Liver (tissue), 9 donors: ENCODE results near the gene PIEZO2. TPM values are rescaled to one million over a fixed set of nuclear protein-coding genes. Genes with fewer than 3 reads are reported as not detected.

ENCODE experiments used
- DNase-seq: peaks from one replicate; pipeline ENCODE4 v3.0.0-alpha.2; 2017; ENCODE audit warnings: low spot score
- H3K27ac ChIP-seq, 2 donors: one replicate each; pipeline ENCODE4 v1.7.0; 2013; ENCODE audit warnings: inconsistent platforms in 2 of 2, low read length in 2 of 2, control low read depth in 1 of 2, low read depth in 1 of 2, mild to moderate bottlenecking in 1 of 2
- H3K27me3 ChIP-seq, 4 donors: one replicate each; pipeline versions ENCODE4 v1.6.1 to v1.7.0; 2013; ENCODE audit warnings: low read length in 3 of 4, inconsistent platforms in 1 of 4, mild to moderate bottlenecking in 1 of 4, moderate library complexity in 1 of 4; ENCODE audit not compliant: control insufficient read depth in 4 of 4, insufficient read depth in 4 of 4
- H3K36me3 ChIP-seq, 4 donors: one replicate each; pipeline versions ENCODE4 v1.6.1 to v1.7.0; 2013; ENCODE audit warnings: low read length in 3 of 4, mild to moderate bottlenecking in 3 of 4, low read depth in 1 of 4, moderate library complexity in 1 of 4; ENCODE audit not compliant: control insufficient read depth in 4 of 4, insufficient read depth in 3 of 4
- H3K4me1 ChIP-seq, 4 donors: one replicate each; pipeline versions ENCODE4 v1.6.1 to v1.7.0; 2013; ENCODE audit warnings: low read length in 3 of 4, mild to moderate bottlenecking in 3 of 4, moderate library complexity in 1 of 4; ENCODE audit not compliant: control insufficient read depth in 4 of 4, insufficient read depth in 4 of 4
- H3K4me3 ChIP-seq, 3 donors: one replicate each; pipeline versions ENCODE4 v1.6.1 to v1.7.0; 2013; ENCODE audit warnings: low read length in 3 of 3, control low read depth in 1 of 3, low read depth in 1 of 3, mild to moderate bottlenecking in 1 of 3
- H3K9ac ChIP-seq, 2 donors: one replicate each; pipeline ENCODE4 v1.7.0; 2013; ENCODE audit warnings: low read length in 2 of 2, mild to moderate bottlenecking in 2 of 2, moderate library complexity in 2 of 2, control low read depth in 1 of 2, low read depth in 1 of 2
- H3K9me3 ChIP-seq, 4 donors: one replicate each; pipeline versions ENCODE4 v1.6.1 to v1.7.0; 2013; ENCODE audit warnings: low read length in 3 of 4; ENCODE audit not compliant: control insufficient read depth in 4 of 4
- EGR1 ChIP-seq, 2 donors: IDR thresholded peaks; 2 replicates each; pipeline ENCODE4 v1.6.1; 2016 to 2018; ENCODE audit warnings: antibody characterized with exemption in 2 of 2, low read depth in 2 of 2
- FOXA2 ChIP-seq: IDR thresholded peaks from 2 replicates; pipeline ENCODE4 v1.6.1; 2016; ENCODE audit warnings: antibody characterized with exemption
- HNF4A ChIP-seq, 2 donors: conservative IDR thresholded peaks; 2 replicates each; pipeline ENCODE4 v1.6.1; 2016; ENCODE audit warnings: antibody characterized with exemption in 2 of 2, mild to moderate bottlenecking in 2 of 2
- JUND ChIP-seq, 2 donors: IDR thresholded peaks; 2 replicates each; pipeline ENCODE4 v1.6.1; 2016; ENCODE audit warnings: antibody characterized with exemption in 2 of 2
- NR2F2 ChIP-seq: IDR thresholded peaks from 2 replicates; pipeline ENCODE4 v1.6.1; 2016; ENCODE audit warnings: antibody characterized with exemption
- RXRA ChIP-seq, 2 donors: IDR thresholded peaks; 2 replicates each; pipeline ENCODE4 v1.6.1; 2017 to 2018; ENCODE audit warnings: antibody characterized with exemption in 2 of 2, mild to moderate bottlenecking in 1 of 2
- SP1 ChIP-seq: IDR thresholded peaks from 2 replicates; pipeline ENCODE4 v1.6.1; 2018; ENCODE audit warnings: antibody characterized with exemption, mild to moderate bottlenecking
- TAF1 ChIP-seq: conservative IDR thresholded peaks from 2 replicates; pipeline ENCODE4 v1.6.1; 2016; ENCODE audit warnings: antibody characterized with exemption, mild to moderate bottlenecking
- YY1 ChIP-seq: IDR thresholded peaks from 2 replicates; pipeline ENCODE4 v1.6.1; 2016; ENCODE audit warnings: antibody characterized with exemption, mild to moderate bottlenecking
- WGBS: extraction: QIAGEN DNeasy Blood & Tissue Kit; methylation state at CpG from one replicate; pipeline ENCODE4 v1.1.7; 2013; 5-methylcytosine and 5-hydroxymethylcytosine counted together
- polyA plus RNA-seq, 2 donors: library from polyadenylated mRNA; stranded (reverse) in 1 of 2; unstranded in 1 of 2; fragments of 200-250 nt in 1 of 2; fragments of >200 nt in 1 of 2; fragmentation: Nextera tagmentation in 1 of 2; extraction: Ambion mirVana in 1 of 2; gene quantifications; one replicate each; pipeline versions ENCODE4 v1.2.1 to v1.2.3, GENCODE V29; 2013 to 2015
- total RNA-seq, 2 donors: library from RNA; depleted of rRNA; stranded (reverse); fragments of >200 nt; gene quantifications; one replicate each; pipeline ENCODE4 v1.2.3, GENCODE V29; 2014
- TF ChIP-seq, protein P1 (sequence below): IDR thresholded peaks from 2 replicates; pipeline ENCODE4 v1.6.1; 2016; ENCODE audit warnings: antibody characterized with exemption, mild to moderate bottlenecking
- TF ChIP-seq, protein P2 (sequence below): IDR thresholded peaks from 2 replicates; pipeline ENCODE4 v1.6.1; 2016; ENCODE audit warnings: antibody characterized with exemption
- TF ChIP-seq, protein P3 (sequence below): IDR thresholded peaks from 2 replicates; pipeline ENCODE4 v1.6.1; 2016; ENCODE audit warnings: antibody characterized with exemption
- TF ChIP-seq, protein P4 (sequence below): fragments of 150-350 bp; IDR thresholded peaks from 2 replicates; pipeline ENCODE4 v1.5.1; 2017; ENCODE audit warnings: improper control_type of control experiment, low read depth, low read length; ENCODE audit not compliant: missing input control
- donor health status: healthy.
- donor health status: healthy.
- donor health status: healthy.
- donor health status: healthy.
- donor health status: healthy.

Gene PIEZO2
- total and polyA plus RNA-seq, 4 donors, result 1.1 to 12.3 (median 4.8) TPM

DNA sequence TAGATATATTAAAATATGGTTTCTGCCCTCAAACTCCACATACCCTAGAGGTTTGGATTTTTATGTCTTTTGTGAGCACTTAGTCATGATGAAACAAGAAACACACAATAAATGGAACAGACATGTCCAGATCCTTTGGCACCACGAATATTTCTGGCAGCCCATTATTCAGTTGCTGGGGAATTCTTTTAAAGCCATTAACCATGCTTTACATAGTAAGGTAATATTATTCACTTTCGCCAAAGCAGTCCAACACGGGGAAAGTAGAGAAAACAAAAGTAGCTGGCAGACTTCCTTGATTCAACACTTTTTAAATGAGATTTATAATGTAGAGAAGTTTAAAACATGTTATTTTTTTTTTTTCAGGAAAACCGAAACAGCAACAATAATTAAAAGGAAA lies 235.4 kb downstream of the PIEZO2 start (continued):
- no peak for TF ChIP-seq NR2F2
- no peak for TF ChIP-seq SP1
- TF ChIP-seq, protein P1, sequence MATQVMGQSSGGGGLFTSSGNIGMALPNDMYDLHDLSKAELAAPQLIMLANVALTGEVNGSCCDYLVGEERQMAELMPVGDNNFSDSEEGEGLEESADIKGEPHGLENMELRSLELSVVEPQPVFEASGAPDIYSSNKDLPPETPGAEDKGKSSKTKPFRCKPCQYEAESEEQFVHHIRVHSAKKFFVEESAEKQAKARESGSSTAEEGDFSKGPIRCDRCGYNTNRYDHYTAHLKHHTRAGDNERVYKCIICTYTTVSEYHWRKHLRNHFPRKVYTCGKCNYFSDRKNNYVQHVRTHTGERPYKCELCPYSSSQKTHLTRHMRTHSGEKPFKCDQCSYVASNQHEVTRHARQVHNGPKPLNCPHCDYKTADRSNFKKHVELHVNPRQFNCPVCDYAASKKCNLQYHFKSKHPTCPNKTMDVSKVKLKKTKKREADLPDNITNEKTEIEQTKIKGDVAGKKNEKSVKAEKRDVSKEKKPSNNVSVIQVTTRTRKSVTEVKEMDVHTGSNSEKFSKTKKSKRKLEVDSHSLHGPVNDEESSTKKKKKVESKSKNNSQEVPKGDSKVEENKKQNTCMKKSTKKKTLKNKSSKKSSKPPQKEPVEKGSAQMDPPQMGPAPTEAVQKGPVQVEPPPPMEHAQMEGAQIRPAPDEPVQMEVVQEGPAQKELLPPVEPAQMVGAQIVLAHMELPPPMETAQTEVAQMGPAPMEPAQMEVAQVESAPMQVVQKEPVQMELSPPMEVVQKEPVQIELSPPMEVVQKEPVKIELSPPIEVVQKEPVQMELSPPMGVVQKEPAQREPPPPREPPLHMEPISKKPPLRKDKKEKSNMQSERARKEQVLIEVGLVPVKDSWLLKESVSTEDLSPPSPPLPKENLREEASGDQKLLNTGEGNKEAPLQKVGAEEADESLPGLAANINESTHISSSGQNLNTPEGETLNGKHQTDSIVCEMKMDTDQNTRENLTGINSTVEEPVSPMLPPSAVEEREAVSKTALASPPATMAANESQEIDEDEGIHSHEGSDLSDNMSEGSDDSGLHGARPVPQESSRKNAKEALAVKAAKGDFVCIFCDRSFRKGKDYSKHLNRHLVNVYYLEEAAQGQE, result no peak

DNA sequence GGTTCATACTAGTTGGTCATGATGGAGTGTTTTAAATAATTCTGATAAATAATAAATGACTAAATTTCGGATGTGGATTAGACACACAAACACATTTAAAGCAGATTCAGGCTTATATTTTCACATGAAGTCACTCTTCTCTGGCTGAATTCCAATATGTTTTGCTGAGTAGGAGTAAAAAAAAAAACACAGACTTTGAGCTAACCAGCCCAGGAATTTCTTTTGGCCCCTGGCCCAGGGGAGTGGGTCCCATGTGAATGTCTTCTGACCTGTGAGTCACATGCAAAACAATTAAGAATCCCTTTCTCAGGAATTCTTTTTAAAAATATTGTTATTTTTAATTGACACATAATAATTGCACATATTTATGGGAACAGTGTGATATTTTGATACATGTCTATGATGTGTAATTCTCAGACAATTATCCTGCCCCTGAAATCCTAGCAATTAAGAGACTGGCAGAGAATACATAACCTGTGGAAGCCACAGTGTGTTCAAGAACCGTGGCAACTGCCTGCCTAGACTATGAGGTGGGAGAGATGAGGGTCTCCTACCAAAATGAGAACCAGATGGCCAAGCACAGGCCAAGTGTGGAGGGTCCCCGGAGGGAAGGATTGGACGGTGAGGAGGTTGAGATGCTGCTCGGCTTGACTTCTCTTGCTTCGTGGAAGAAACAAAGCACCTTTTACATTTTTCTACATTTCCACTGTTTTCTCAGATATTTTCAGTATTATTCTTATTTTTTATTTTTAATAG lies 236.4 kb downstream of the PIEZO2 start:
- Histone ChIP-seq H3K36me3 (no peaks in the 10 kb centered on the region), H3K4me1 (peaks cover 0 to 17% (median 14%) of the 10 kb centered on the region in 4 donors), H3K9ac (peak overlapping the region in 1 of 2 donors; percentile 53), H3K4me3 (no peak overlapping the region), H3K27ac (peak overlapping the region in 1 of 2 donors; percentile 28), H3K9me3 (no peaks in the 10 kb centered on the region), H3K27me3 (no peaks in the 10 kb centered on the region)
- TF ChIP-seq RXRA (IDR thresholded peaks at IDR 0.05) (no peak), HNF4A (conservative IDR thresholded peaks at IDR 0.05) (no peak), JUND (IDR thresholded peaks at IDR 0.05) (no peak), TAF1 (no peak), EGR1 (IDR thresholded peaks at IDR 0.05; ENCODE audit: low read depth in 2 of 2) (no peak), NR2F2 (no peak), FOXA2 (no peak), YY1 (no peak)
- TF ChIP-seq, protein P1, result no peak
- TF ChIP-seq, protein P2, sequence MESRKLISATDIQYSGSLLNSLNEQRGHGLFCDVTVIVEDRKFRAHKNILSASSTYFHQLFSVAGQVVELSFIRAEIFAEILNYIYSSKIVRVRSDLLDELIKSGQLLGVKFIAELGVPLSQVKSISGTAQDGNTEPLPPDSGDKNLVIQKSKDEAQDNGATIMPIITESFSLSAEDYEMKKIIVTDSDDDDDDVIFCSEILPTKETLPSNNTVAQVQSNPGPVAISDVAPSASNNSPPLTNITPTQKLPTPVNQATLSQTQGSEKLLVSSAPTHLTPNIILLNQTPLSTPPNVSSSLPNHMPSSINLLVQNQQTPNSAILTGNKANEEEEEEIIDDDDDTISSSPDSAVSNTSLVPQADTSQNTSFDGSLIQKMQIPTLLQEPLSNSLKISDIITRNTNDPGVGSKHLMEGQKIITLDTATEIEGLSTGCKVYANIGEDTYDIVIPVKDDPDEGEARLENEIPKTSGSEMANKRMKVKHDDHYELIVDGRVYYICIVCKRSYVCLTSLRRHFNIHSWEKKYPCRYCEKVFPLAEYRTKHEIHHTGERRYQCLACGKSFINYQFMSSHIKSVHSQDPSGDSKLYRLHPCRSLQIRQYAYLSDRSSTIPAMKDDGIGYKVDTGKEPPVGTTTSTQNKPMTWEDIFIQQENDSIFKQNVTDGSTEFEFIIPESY, result no peak
- TF ChIP-seq, protein P3, sequence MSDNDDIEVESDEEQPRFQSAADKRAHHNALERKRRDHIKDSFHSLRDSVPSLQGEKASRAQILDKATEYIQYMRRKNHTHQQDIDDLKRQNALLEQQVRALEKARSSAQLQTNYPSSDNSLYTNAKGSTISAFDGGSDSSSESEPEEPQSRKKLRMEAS, result no peak
- TF ChIP-seq, protein P4, sequence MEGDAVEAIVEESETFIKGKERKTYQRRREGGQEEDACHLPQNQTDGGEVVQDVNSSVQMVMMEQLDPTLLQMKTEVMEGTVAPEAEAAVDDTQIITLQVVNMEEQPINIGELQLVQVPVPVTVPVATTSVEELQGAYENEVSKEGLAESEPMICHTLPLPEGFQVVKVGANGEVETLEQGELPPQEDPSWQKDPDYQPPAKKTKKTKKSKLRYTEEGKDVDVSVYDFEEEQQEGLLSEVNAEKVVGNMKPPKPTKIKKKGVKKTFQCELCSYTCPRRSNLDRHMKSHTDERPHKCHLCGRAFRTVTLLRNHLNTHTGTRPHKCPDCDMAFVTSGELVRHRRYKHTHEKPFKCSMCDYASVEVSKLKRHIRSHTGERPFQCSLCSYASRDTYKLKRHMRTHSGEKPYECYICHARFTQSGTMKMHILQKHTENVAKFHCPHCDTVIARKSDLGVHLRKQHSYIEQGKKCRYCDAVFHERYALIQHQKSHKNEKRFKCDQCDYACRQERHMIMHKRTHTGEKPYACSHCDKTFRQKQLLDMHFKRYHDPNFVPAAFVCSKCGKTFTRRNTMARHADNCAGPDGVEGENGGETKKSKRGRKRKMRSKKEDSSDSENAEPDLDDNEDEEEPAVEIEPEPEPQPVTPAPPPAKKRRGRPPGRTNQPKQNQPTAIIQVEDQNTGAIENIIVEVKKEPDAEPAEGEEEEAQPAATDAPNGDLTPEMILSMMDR, result no peak
- 84% methylated on average over 6 of the region's 6 CpGs for WGBS
- DNase-seq, result no peak
